HepG2 (cell line): ENCODE data around the gene ZNF491. TPM values are rescaled to one million over a fixed set of nuclear protein-coding genes. Genes with fewer than 3 reads are reported as not detected.

Experiments used
- ATAC-seq: fragments of 200-7000 bp; cut with Tn5 transposase; 3 replicates; pipeline ENCODE4 v1.9.1; 2020; ENCODE audit warnings: mild to moderate bottlenecking, moderate library complexity
- BruUV-seq: library from RNA; stranded (reverse); fragments of 400-500 nt; replicated peaks from 2 replicates; lab custom pipeline; 2021; lab: Mats Ljungman, UMichigan
- CTCF ChIA-PET: fragments of 300-600 bp; formaldehyde crosslinking; extraction: SDS; loops from one replicate; lab custom pipeline; 2021; ENCODE audit warnings: low total read pairs, inconsistent platforms, low intra/inter-chr PET ratio; lab: Yijun Ruan, JAX
- POLR2A ChIA-PET: fragments of 350-600 bp; sonication (Branson Sonifier 250); formaldehyde crosslinking; loops from one replicate; lab custom pipeline; 2020; ENCODE audit warnings: antibody characterized with exemption, inconsistent platforms; lab: Yijun Ruan, JAX
- DNase-seq: peaks from one replicate; pipeline ENCODE4 v3.0.0-alpha.2; 2015; ENCODE audit warnings: low spot score
- FAIRE-seq: peaks from 3 replicates; lab custom pipeline; 2011; peaks lifted over from hg19 to GRCh38; lab: Jason Lieb, UNC
- H2AFZ ChIP-seq: one replicate; pipeline ENCODE4 v1.6.1; 2011; ENCODE audit warnings: low read length, inconsistent platforms
- H3K27ac ChIP-seq: fragments of 300-600 bp; 3 replicates; pipeline ENCODE4 v1.8.0; 2011; ENCODE audit warnings: mixed run types, mild to moderate bottlenecking, mixed read lengths, low read length, inconsistent platforms; ENCODE audit not compliant: insufficient read depth; ENCODE audit errors: extremely low read length
- H3K27me3 ChIP-seq, 2 experiments: fragments of 200-600 bp in 1 of 2; 2 replicates in 1 of 2; 3 replicates in 1 of 2; pipeline versions ENCODE4 v1.6.0 to v1.8.0; 2011; ENCODE audit warnings: low read length in 2 of 2, mild to moderate bottlenecking in 2 of 2, moderate library complexity in 2 of 2, inconsistent platforms in 1 of 2; ENCODE audit not compliant: insufficient read depth in 2 of 2, control insufficient read depth in 1 of 2
- H3K36me3 ChIP-seq, 2 experiments: fragments of 200-600 bp in 1 of 2; replicated peaks in 1 of 2; 2 replicates in 1 of 2; 3 replicates in 1 of 2; pipeline versions ENCODE4 v1.5.1 to v1.8.0; 2011; ENCODE audit warnings: low read length in 2 of 2, inconsistent platforms in 1 of 2; ENCODE audit not compliant: insufficient read depth in 2 of 2, control insufficient read depth in 1 of 2
- H3K4me1 ChIP-seq: 2 replicates; pipeline ENCODE4 v1.5.1; 2012; ENCODE audit warnings: low read length, inconsistent platforms; ENCODE audit not compliant: insufficient read depth
- H3K4me2 ChIP-seq: 2 replicates; pipeline ENCODE4 v1.6.0; 2011; ENCODE audit warnings: low read depth, low read length, inconsistent platforms
- H3K4me3 ChIP-seq, 3 experiments: fragments of 200-600 bp in 1 of 3; sonication (generic), shearing (Covaris generic) in 1 of 3; replicated peaks in 1 of 3; 2 replicates each; pipeline ENCODE4 v1.5.1; 2011 to 2016; ENCODE audit warnings: low read length in 3 of 3, inconsistent platforms in 2 of 3, low read depth in 2 of 3, mild to moderate bottlenecking in 2 of 3, control low read depth in 1 of 3, mixed read lengths in 1 of 3; ENCODE audit not compliant: insufficient read depth in 1 of 3
- H3K79me2 ChIP-seq: one replicate; pipeline ENCODE4 v1.6.1; 2011; ENCODE audit warnings: low read length, inconsistent platforms; ENCODE audit not compliant: insufficient read depth
- H3K9ac ChIP-seq: 2 replicates; pipeline ENCODE4 v1.6.0; 2011; ENCODE audit warnings: mild to moderate bottlenecking, low read depth, low read length, inconsistent platforms; ENCODE audit not compliant: insufficient read depth
- H3K9me3 ChIP-seq: 2 replicates; pipeline ENCODE4 v1.5.1; 2012; ENCODE audit warnings: mild to moderate bottlenecking, low read length
- H4K20me1 ChIP-seq: 2 replicates; pipeline ENCODE4 v1.6.0; 2011; ENCODE audit warnings: inconsistent platforms, mild to moderate bottlenecking, low read length, moderate library complexity; ENCODE audit not compliant: insufficient read depth
- CC2D1A ChIP-seq: sonication (generic); formaldehyde crosslinking; IDR thresholded peaks from 2 replicates; pipeline ENCODE4 v1.8.1; 2023; ENCODE audit warnings: mild to moderate bottlenecking, missing genetic modification reagents
- CENPX ChIP-seq: sonication (generic); formaldehyde crosslinking; IDR thresholded peaks from 2 replicates; pipeline ENCODE4 v1.9.0; 2021; ENCODE audit warnings: mild to moderate bottlenecking, missing genetic modification reagents, moderate library complexity
- EP300 ChIP-seq, 3 experiments: sonication (generic) in 1 of 3; formaldehyde crosslinking in 1 of 3; IDR thresholded peaks; 2 replicates each; pipeline versions ENCODE4 v1.5.1 to v1.6.1; 2011 to 2020; ENCODE audit warnings: low read depth in 2 of 3, low read length in 2 of 3, borderline replicate concordance in 1 of 3, improper control_type of control experiment in 1 of 3, mild to moderate bottlenecking in 1 of 3, missing genetic modification reagents in 1 of 3, moderate library complexity in 1 of 3
- HCFC1 ChIP-seq: fragments of 150-350 bp; IDR thresholded peaks from 2 replicates; pipeline ENCODE4 v1.6.1; 2014; ENCODE audit warnings: low read depth, low read length
- MXD1 ChIP-seq: sonication (generic); formaldehyde crosslinking; IDR thresholded peaks from 2 replicates; pipeline ENCODE4 v1.4.0; 2020; ENCODE audit warnings: mild to moderate bottlenecking, missing genetic modification reagents
- PATZ1 ChIP-seq: sonication (generic); formaldehyde crosslinking; IDR thresholded peaks from 2 replicates; pipeline ENCODE4 v1.4.0; 2020; ENCODE audit warnings: missing genetic modification reagents
- THRA ChIP-seq: sonication (generic); formaldehyde crosslinking; IDR thresholded peaks from 2 replicates; pipeline ENCODE4 v1.4.0; 2020; ENCODE audit warnings: missing genetic modification reagents, borderline replicate concordance
- ZBTB14 ChIP-seq: sonication (generic); formaldehyde crosslinking; IDR thresholded peaks from 2 replicates; pipeline ENCODE4 v1.4.0; 2020; ENCODE audit warnings: missing genetic modification reagents
- ZNF382 ChIP-seq: sonication (generic); formaldehyde crosslinking; IDR thresholded peaks from 2 replicates; pipeline ENCODE4 v1.5.0; 2020; ENCODE audit warnings: missing genetic modification reagents, mild to moderate bottlenecking, borderline replicate concordance
- ZNF609 ChIP-seq: sonication (generic); formaldehyde crosslinking; IDR thresholded peaks from 2 replicates; pipeline ENCODE4 v1.4.0; 2020; ENCODE audit warnings: mild to moderate bottlenecking, missing genetic modification reagents, borderline replicate concordance
- ZSCAN22 ChIP-seq: sonication (generic); formaldehyde crosslinking; IDR thresholded peaks from 2 replicates; pipeline ENCODE4 v1.4.0; 2020; ENCODE audit warnings: mild to moderate bottlenecking, missing genetic modification reagents
- WGBS: methylation state at CpG from one replicate; pipeline ENCODE4 v1.1.6; 2017; ENCODE audit warnings: low lambda C conversion rate; 5-methylcytosine and 5-hydroxymethylcytosine counted together
- in situ Hi-C: cut with HindIII; loops from 2 replicates; pipeline ENCODE4 v1.10.0; 2017; ENCODE audit warnings: low pct_unique_long_range_greater_than_20kb; ENCODE audit not compliant: extremely low pct_ligation_motif_present
- intact Hi-C: fragments of 100-400 bp; cut with micrococcal nuclease; formaldehyde crosslinking; loops from one replicate; pipeline ENCODE4 v1.10.0; 2022; ENCODE audit not compliant: unreplicated experiment
- polyA plus RNA-seq, 8 experiments: library from polyadenylated mRNA; depleted of rRNA in 3 of 8; stranded (reverse) in 7 of 8; unstranded in 1 of 8; fragments of >200 nt; fragmentation: Illumina TruSeq in 4 of 8; extraction: Trizol in 4 of 8; gene quantifications; 2 replicates each; pipeline versions ENCODE4 v1.2.1 to v1.2.3, GENCODE V29; 2011 to 2016; ENCODE audit warnings: low read depth in 4 of 8, missing spikeins in 1 of 8, mixed read lengths in 1 of 8; ENCODE audit not compliant: insufficient read depth in 1 of 8
- total RNA-seq, 5 experiments: library from RNA; depleted of rRNA; stranded (reverse); fragments of >200 nt; fragmentation: Illumina TruSeq; extraction: Trizol; gene quantifications; 2 replicates each; pipeline ENCODE4 v1.2.3, GENCODE V29; 2016; ENCODE audit warnings: low read depth in 1 of 5

Gene ZNF491
- total and polyA plus RNA-seq, 2 of the 13 experiments (the other 11 are each of a cell fraction or from before 2014, with no cell fraction given) = 0.57 to 2.2 TPM

- Histone ChIP-seq H3K4me3 (peak within 1 kb of the TSS; percentile 64 to 82 (median 75)), H3K9me3 (no peaks in the 10 kb centered on the region), H3K27me3 (no peaks in the 10 kb centered on the region; a peak in 1 of 5 replicates), H3K4me2 (peak within 1 kb of the TSS; percentile 94), H2AFZ (peak within 1 kb of the TSS; percentile 80), H3K9ac (peak within 1 kb of the TSS; percentile 55; the same call in 1 of the 2 replicates), H3K4me1 (peaks cover 28% of the 10 kb centered on the region), H3K79me2 (no peaks in the 10 kb centered on the region), H4K20me1 (no peaks in the 10 kb centered on the region), H3K36me3 (no peaks in the 10 kb centered on the region), H3K27ac (no peak within 1 kb of the TSS)
- peak; percentile 97 for ATAC-seq
- WGBS = 3% methylated on average over 11 of the region's 59 CpGs
- peak; percentile 85 for DNase-seq
- CTCF ChIA-PET = no interaction called here
- intact Hi-C loops (no loop called here), in situ Hi-C loops (no loop called here)
- POLR2A ChIA-PET = interaction anchor here (1.4 to 1.6 kb wide), 4 partner anchors 12 to 82 kb away, joined by 3 to 5 read pairs (median 4); partner anchors contain the start of genes ZNF441 and ZNF491
- FAIRE-seq = peak; percentile 74
- TSS peak; percentile 72 for BruUV-seq
- TF ChIP-seq CENPX (CRISPR knock-in tag) (no peak), ZNF382 (CRISPR knock-in tag) (no peak), THRA (CRISPR knock-in tag) (no peak), MXD1 (no peak), HCFC1 (no peak), EP300 (IDR thresholded peaks at IDR 0.05; ENCODE audit: low read depth in 2 of 2, low read length in 2 of 2) (no peak), EP300 (CRISPR knock-in tag; IDR thresholded peaks at IDR 0.05; ENCODE audit: borderline replicate concordance) (no peak), ZNF609 (CRISPR knock-in tag) (0 out of 2 replicates have a peak, but pooled peaks have one; percentile 4), ZSCAN22 (no peak), ZBTB14 (CRISPR knock-in tag) (no peak), CC2D1A (CRISPR knock-in tag) (0 out of 2 replicates have a peak, but pooled peaks have one; percentile 67), PATZ1 (CRISPR knock-in tag) (peak; percentile 39; the same call in 1 of the 2 replicates)
Measured at GRCh38 chr19:11848594-11849469, 50.5 kb downstream of the ZNF491 start, which contains the start of gene ZNF439. TSS of gene ZNF439 (plus strand) at chr19:11848726. CDS start at chr19:11848868, 142 bp downstream.
